DND-41 (cell line): ENCODE results near the gene EDEM3.

ENCODE experiments used
- CTCF ChIP-seq: IDR thresholded peaks from 2 replicates; pipeline ENCODE4 v1.5.1; 2012; ENCODE audit warnings: borderline replicate concordance, low read length, moderate library complexity, mild to moderate bottlenecking; ENCODE audit not compliant: poor library complexity, severe bottlenecking; ENCODE audit errors: extremely low read depth
- EZH2 ChIP-seq: IDR thresholded peaks from 3 replicates; pipeline ENCODE4 v1.6.1; 2012; ENCODE audit warnings: borderline replicate concordance, low read depth, mild to moderate bottlenecking, moderate library complexity, low read length, inconsistent platforms; ENCODE audit not compliant: severe bottlenecking

- TF ChIP-seq CTCF (no peak), EZH2 (no peak)
Observed at GRCh38 chr1:184804220-184804619, 49.6 kb upstream of the EDEM3 start.
